Activated CD4-positive, alpha-beta T cell treated with anti-CD3 and anti-CD28 coated beads, Interleukin-2, Interleukin-4, amounts not matched to agents 100 ng/mL and 50 ng/mL, durations not matched to agents 16 hours and 8 hours (primary cell): ENCODE results near the gene ANKRD11.

Experiments
- DNase-seq: peaks from one replicate; pipeline ENCODE4 v3.0.0-alpha.2; 2020; ENCODE audit warnings: low spot score

Gene ANKRD11

GRCh38 chr16:89490439-89491237 lies at the start of gene ANKRD11:
Gene ANKRD11 (minus strand): TSS chr16:89490561. CDS start chr16:89317019, 173,542 bp downstream.
- peak; percentile 100 for DNase-seq

- no peak for DNase-seq
Measured at GRCh38 chr16:89538286-89538685, 47.9 kb upstream of the ANKRD11 start.

DNA sequence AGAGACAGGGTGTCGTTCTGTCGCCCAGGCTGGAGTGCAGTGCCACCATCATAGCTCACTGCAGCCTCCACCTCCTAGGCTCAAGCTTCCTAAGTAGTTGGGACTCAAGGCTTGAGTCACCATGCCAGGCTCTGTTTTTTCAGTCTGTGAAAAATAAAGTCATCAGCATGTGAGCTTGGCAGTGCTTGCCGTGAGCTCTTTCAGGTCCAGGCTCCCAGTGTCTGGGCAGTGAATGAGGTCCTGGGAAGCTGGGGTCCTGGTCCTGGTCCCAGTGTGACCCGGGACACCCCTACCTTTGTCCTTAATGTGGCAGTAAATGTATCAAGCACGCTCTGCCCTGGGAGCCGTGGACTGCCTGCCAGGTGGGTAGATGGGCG lies 47.2 kb upstream of the ANKRD11 start:
- no peak for DNase-seq

DNA sequence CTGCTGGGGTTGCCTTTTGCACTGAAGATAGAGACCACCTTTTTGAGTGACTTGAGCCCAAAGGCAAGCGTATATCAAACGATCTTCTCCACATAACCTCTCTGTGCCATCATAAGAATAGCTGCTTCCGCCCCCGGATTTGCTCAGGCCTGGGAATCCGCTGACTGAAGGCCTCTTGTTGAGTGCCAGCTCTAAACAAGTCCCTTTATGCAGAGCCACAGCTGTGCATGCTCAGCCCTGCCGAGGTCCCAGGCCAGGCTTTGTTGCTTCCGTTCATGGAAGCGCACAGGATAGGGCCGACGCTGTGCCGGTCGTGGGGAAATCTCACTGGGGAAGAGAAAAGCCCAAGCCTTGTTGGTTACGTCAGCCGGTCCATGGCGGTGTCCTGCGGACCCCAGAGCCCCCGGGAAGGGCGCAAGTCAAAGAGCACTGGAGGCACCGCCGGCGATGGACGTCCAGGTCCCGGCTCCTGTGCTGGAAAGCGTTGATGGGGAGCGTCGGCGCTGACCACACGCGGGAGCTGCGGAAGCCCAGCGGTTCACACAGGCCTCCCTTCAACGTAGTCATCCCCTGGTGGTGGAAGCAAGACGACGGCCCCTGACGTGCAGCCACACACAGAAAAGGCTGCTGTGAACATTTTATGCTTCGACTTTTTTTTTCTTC lies 46.7 kb upstream of the ANKRD11 start:
- no peak for DNase-seq

GRCh38 chr16:89536371-89536770 lies 46.0 kb upstream of the ANKRD11 start:
- no peak for DNase-seq

DNA sequence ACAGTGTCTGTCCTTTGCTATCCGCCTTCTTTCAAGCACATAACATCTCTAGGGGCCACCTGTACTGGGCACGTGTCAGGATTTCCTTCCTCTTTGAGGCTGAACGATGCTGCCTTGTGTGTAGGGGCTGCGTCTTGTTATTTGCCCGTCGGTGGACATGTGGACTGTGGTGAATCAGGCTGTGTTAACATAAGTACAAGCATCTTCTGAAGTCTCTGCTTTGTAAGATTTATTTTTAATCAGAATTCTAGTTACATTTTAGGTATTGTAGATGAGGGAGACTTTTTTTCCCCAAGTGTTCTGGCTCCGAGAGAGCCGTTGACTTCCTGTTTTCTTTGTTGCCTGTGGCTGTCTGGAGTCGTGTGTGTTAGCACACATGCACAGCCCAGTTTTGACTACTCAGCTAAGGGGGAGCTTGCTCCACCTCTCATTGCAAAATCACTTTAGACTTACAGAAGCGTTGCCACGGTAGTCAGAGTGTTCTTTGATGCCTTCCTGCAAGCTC lies 43.9 kb upstream of the ANKRD11 start:
- peak; percentile 15 for DNase-seq

GRCh38 chr16:89531821-89532526 lies 41.6 kb upstream of the ANKRD11 start:
- DNase-seq, result no peak

DNA sequence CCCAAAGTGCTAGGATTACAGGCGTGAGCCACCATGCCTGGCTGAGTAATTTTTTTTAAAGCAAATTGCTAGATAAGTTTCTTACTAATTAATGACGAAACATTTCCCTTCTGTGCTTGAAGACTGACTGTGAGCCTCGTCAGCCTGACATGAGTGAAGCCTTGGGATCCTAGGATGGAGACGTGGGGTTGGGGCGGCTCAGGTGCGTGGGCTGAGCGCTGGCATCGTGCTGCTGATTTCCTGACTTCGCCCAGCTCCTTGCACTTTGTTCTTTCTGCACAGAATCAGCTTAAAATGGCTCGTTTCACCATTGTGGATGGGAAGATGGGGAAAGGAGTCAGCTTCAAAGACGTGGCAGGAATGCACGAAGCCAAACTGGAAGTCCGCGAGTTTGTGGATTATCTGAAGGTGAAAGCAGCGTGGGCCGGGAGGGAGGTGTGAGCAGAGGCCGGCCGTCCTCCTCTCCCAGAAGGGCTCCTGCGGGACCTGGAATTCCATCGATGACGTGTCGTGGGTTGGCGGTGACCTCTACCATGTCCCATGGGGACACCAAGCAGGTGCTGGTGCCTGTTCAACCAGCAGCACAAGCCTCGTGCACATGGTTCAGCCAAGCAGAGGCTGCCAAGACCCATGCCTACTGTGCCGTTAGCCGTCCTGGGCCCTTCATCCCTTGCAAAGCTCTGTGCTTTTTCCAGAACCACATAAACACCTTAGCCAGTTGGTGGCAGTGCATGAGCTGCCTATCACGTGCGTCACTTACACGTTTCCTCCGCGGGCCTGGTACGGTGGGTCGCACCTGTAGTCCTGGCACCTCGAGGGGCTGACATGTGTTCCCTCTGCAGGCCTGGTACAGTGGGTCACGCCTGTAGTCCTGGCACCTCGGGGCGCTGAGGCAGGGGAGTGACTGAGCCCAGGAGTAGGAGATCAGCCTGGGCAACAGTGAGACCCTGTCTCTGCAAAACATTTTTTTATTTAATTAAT lies 40.3 kb upstream of the ANKRD11 start:
- no peak for DNase-seq

DNA sequence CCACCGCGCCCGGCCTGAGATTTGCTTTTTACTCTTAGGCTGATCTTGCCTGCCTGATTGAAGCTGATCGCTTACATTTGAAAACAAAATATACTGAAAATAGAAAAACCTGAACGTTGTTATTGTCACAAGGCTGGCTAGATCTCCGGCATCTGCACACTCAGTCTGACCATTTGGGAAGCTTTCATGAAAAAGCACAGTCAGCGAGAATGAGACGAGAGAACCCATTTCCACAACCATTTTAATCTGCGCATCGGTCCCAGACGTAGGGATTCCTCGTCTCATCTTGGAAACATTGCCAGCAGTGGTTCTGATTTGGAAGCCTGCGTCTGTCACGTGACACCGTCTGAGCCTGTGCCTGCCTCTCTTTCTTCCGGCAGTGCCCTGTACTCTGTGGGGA lies 38.7 kb upstream of the ANKRD11 start:
- no peak for DNase-seq

GRCh38 chr16:89525146-89525913 lies 35.0 kb upstream of the ANKRD11 start:
- no peak for DNase-seq

GRCh38 chr16:89523680-89524344 lies 33.5 kb upstream of the ANKRD11 start:
- DNase-seq, result no peak

- no peak for DNase-seq
Measured at GRCh38 chr16:89522287-89522686, 31.9 kb upstream of the ANKRD11 start.

DNA sequence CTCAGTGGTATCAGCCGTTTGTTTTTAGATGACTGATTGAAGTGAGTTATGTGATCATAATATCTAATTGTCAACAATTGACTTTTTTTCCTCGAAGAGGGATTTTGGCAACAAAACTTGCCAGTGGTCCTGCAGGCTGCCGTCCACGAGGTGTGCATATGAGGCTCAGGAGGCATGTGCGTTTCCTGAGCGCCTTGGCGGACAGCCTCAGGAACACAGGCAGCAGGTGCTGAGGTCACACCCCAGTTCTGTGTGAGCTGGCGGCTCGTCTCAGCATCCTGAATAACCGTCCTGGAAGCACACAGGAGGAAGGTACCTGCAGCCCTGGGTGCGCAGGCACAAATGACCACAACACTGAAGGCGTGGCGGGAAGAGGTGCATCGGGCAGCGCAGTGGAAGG lies 29.5 kb upstream of the ANKRD11 start:
- DNase-seq, result no peak

- no peak for DNase-seq
Measured at GRCh38 chr16:89517128-89517527, 26.8 kb upstream of the ANKRD11 start.

- DNase-seq, result no peak
Measured at GRCh38 chr16:89512453-89512852, 22.1 kb upstream of the ANKRD11 start.

DNA sequence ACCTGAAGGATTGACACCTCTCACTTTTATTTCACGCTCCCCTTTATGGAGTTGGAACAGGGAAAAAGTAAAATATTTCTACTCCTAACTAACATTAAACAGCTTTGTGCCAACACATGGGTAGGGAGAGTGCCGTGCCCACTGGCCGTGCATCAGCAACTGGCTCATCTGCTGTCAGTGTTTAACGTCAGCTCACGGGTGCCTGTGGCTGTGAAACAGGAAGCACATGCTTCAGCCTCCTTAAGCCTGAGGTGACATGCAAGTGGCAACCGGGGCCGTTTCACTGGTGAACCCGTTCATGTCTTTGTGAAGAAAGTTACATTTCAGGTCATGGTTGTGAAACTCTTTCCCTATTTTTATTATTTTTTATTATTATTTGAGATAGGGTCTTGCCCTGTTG lies 21.0 kb upstream of the ANKRD11 start:
- DNase-seq, result no peak

DNA sequence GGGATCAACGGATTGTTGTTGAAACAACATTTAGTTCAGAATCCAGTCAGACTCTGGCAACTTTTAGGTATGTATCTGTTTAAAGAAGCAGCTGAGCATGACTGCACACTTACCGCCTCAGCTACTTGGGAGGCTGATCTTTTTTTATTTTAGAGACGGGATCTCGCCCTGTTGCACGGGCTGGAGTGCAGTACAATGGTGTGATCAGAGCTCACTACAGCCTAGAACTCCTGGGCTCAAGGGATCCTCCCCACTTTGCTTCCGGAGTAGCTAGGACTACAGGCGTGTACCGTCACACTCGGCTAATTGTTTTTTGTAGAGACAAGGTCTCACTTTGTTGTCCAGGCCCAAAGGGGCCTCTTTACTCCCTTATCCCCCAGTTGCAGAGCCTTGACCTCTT lies 20.2 kb upstream of the ANKRD11 start:
- DNase-seq, result no peak

- DNase-seq, result peak; percentile 89
Measured at GRCh38 chr16:89507834-89508590, 17.7 kb upstream of the ANKRD11 start, which contains the start of gene SPG7. Gene SPG7 (plus strand): TSS chr16:89508403. CDS start chr16:89508418, 15 bp downstream.

DNA sequence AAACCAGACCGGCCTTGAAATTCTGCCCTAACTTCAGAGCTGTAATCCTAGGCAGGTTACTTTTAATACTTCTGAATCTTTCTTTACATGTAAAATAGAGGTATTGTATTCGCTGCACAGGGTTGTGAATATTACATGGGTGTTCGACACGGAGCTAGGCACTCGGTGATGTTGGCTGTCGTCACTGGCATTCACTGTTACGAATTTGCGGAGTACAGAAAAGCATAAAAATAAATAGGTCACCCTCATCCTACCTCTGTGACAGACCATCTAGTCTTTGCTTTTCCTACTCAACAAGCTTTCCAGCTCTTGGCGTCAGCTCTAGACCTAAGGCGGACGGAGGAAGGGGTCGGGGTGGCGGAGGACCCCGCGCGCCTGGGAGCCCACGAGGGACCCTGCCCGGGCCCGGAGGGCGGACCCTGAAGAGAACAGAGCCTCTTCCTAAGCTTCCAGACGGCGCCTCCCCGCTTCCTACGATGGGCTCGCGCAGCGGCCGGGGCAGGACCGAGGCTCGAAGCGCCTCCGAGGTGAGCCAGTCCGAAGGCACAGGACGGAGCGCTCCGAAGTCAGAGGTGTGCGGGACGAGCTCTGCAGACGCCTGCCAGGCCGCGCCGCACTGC lies 17.0 kb upstream of the ANKRD11 start:
- DNase-seq, result no peak
